HG03469 (cell line): ENCODE measurements around the gene FNTB.
"Not testable (repeated sequence)": the region's sequence is repeated elsewhere in the genome, so short reads cannot be mapped to it uniquely, and the experiment has no call there.

Experiments used
- ATAC-seq: cut with Tn5 transposase; IDR thresholded peaks from one replicate; pipeline ENCODE4 v1.9.1; 2021; ENCODE audit warnings: mild to moderate bottlenecking, moderate library complexity, moderate number of reproducible peaks; ENCODE audit not compliant: unreplicated experiment

FNTB gene

DNA sequence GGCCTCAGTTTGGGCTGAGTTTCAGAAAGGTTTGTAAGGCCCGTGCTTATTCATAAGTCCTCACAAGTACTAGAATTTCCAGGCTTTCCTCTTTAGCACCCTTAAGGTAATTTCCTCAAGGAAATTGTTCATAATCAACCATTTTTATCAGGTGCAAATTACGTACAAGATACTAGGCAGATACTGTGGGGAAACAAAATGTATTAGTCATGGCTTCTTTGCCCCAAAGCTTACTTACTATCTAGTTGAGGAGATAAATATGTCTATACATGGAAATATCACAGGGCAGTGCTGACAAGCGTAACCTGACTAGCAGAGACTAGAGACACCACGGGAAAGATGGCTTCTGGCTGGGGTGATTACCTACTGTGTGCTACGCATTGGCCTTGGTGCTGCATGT lies 93.1 kb downstream of the FNTB start:
- ATAC-seq: no peak

DNA sequence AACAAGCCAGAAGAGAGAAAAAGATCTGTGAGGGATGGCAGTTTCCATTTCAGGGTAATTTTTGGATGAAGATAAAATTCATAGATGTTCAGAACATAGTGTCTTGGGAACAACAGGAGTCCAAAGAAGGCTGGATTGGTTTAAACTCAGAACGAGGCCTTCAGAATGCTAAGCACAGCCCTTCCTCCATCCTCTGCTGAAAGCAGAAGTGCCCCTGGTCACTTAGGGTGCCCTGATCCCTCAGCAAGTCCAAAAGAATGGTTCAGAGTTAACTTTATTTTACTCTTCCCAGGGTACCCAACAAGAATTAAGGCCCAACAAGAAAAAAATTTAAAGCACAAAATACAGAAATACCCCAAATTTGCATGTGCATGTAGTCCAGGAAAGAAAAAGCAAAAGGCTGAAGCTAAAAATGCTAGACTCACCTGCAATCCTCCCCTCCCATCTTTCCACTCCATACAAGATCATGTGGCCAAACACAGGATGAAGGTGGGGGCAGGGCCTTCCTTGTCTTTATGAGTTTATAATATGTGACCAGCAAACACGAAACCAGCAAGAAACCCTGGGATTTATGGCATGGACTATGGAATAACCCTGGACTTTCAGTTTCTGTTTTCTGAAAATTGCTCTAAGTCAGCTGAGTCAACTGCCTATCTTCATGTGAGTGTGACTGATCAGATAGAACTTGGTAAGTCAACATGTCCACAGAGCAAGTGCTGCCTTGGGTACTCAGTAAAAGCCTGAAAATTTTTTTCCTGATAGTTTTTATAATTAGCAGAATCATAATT lies 94.5 kb downstream of the FNTB start:
- no peak for ATAC-seq

GRCh38 chr14:65082930-65083329 lies 96.2 kb downstream of the FNTB start:
- ATAC-seq: no peak

DNA sequence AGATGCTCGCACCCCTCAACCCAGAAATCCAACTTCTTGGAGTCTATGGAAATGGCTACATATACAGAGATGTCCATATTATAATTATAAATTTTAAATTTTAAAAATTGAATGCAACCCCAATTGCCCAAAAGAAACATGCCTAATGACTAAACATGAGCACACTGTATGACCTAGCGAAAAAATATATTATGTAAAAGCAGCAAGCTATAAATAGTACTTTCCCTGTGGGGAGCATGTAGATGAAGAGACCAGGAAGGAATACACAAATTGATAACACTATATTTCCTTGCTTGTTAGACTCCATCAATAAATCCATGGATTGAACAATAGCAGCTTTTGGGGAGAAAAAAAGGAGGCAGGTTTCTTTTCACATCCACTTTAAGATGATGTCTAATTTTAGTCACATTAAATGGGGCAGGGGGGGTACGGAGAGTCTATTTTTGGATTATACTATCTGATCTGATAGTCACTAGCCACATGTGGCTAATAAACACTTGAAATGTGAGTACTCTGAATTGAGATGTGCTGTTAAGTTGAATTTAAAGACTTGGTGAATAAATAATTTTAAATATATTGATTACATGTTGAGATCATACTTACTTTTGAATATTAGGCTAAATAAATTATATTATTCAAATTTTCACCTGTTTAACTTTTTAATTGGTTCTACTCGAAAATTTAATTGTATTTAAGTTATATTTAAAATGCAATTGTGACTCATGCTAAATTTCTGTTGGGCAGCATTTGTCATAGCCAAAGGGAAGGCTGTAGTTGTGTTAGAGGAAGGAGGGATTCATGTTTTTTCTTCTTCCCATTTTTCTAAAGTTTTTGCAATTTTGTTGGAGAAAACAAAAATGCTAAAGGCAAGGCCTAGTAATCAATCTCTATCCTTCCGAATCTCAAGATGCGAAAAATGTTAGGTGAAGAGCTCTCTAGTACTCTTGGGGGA lies 98.1 kb downstream of the FNTB start:
- no peak for ATAC-seq

DNA sequence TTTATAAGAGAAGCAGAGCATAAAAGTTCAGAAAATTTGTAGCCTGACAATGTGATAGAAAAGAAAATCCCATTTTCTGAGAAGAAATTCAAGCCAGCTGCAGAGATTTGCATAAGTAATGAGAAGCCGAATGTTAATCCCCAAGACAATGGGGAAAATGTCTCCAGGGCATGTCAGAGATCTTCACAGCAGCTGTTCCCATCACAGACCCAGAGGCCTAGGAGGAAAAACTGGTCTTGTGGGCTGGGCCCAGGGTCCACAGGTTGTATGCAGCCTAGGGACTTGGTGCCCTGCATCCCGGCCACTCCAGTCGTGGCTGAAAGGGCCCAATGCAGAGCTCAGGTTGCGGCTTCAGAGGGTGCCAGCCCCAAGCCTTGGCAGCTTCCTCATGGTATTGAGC lies 100.0 kb downstream of the FNTB start:
- ATAC-seq: not testable (repeated sequence)

- ATAC-seq: not testable (repeated sequence)
Measured at GRCh38 chr14:65087835-65088234, 101.1 kb downstream of the FNTB start.

DNA sequence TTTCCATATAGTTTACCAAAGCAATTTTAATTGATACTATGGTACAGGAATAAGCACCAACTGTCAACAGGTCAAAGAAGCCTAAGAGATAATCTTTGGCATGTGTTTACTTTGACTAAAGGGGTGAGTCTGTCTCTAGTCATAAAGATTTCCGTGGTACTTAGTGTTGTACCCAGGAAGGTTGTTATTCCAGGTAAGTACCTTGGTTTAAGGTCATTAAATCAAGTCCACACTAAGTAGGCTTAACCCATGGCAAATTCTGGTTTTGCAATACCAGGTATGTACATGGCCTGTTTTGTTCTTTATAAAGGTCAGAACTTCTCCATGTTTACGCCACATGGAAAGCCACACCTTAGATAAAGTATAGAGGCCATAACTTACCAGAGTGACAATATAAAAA lies 105.7 kb downstream of the FNTB start:
- no peak for ATAC-seq

DNA sequence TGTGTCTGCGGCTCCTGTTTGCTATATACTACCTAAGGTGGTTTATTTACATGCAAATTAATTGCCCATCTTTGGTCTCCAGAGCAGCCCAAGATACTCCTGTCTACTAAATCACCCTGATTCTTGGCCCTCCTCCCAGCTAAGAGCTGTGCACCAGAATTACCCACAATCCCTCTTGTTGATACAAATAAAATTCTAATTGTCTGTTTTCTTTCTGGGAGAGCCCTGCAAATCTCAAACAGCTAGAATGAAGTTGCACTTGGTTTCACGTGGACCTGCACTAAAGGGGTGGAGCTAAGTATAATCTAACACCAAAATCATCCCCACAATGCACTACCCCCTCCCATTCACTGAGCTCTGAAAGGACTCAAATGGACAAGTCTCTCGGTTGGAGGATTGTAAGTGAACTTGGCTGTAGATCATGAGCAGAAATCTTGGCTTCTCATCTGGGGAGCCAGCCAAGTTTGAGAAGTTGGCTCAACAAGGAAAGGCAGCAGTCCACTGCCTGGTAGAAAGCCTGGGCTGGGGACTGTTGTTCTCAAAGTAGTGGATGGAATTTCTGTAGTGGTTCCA lies 109.0 kb downstream of the FNTB start:
- no peak for ATAC-seq

DNA sequence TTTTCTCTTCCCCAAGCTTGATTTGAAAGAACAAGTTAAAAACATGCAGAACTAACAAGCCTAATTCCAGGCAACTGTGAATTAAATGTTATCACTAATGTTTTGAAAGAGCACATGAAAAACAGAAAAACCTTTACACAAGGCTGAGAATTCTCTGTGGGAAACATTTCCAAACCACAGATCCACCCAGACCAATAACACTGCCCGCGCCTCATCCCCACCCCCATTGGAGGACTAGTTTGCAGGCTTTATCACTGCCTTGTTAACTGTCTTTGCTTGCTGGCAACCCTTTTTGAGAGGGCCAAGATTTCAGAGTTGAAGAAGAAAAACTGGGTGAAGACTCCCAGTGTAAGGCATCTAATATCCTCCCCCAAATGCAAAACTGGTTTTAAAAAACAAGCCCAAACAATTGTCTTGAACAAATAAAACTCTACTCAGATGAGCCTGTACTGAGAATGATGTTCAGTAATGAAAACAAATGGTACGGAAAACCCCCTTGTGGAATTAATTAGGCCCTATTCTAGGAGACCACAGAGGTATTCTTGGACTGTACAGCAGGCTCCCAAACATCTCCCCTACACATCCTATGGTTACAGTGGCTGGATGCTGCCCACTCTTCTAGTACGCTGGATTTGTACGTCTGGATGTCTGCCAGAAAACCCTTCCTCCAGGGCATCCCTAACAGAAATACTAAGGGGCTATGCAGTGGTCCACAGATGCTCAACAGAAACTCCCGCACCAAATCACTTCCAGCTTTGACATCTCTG lies 109.8 kb downstream of the FNTB start:
- no peak for ATAC-seq

DNA sequence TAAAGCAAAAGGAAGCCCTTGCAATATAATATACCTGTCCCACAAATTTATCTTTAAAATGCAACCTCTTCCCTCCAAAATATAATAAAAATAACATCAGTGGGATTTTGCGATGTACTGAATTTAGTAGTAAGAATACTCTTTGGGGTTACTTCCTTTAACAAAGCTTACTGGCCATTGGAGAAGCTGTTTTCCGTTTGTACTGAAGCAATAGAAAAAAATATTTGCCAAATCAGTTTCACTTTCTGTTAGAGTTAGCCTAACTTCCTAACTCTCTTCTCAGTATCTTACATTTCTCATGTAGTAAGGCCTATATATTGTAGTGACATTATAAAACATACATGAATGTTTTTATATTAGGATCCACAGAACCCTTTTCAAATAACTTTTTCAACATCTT lies 111.9 kb downstream of the FNTB start:
- ATAC-seq: no peak

GRCh38 chr14:65100922-65101541 lies 114.3 kb downstream of the FNTB start:
- no peak for ATAC-seq

DNA sequence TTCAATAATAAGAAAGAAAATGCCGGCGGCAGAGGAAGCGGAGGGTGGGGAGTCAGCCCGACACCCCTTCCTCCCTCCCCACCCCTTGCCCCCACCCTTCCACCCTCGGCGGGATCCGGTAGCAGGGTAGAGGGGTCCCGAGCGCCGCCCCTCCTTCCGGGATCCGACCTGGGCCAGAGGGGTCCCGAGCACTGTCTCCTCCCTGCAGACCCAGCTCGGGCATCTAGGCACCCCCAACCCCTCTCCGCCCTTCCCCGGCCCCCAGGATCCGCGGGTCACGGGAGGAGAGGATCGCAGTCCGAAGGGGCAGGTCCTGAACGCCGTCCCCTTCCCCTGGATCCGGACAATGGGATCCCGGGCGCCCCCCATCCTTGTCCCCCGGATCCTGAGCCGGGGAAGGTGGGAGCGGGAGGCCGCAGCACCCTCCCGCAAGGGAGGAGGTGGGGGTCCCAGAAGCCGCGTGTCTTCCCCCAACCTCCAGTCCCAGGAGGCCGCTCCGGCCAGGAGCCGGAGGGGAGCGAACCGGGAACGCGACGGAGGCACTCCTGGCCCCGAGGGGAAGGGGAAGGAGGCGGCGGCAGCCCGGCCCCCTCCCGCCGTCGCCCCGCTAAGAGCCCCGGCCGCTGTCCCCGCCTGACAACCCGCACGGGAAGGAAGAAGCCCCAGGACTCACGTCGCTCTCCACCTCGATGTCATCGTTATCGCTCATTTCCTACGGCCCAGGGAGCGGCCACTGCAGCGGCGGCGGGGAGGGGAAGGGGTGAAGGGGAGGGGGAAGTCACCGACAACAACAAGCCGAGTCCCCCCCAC lies 115.1 kb downstream of the FNTB start:
- no peak for ATAC-seq

DNA sequence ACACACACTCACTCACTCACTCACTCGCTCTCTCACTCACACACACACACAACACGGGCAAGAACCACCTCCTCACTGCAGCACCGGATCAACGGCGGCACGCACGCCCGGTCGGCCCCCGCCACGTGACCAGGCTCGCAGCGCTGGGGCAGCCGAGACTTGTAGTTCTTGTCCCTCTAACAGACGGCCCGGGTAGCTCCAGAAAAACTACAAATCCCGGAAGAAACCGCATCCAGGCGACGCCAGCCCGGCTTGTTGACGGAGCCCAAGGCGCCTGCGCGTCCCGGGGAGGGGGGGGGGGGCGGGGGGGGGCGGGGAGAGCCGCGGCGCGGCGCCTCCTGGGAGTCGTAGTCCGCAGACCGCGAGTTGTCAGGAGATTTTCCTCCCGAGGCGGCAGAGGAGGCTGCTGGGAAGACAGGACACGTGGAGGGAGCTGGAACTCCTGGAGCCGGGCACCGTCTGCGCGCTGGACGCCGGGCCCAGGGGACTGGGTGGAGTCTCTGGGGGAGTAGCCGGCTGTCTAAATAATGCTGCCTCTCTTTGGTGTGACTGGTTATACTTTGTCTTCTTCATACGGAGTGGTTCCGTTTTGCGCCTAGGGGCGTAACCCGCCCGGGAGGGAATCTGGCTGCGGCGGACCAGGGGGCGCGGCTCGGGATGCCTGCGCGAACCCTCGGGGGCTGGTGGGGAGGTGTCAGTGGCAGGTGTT lies 115.9 kb downstream of the FNTB start, which contains the start of gene MAX:
MAX (minus strand) TSS at position 77 of the 709 bp plus-strand sequence. CDS start 178 bp downstream, outside the sequence.
- peak; percentile 72 for ATAC-seq

DNA sequence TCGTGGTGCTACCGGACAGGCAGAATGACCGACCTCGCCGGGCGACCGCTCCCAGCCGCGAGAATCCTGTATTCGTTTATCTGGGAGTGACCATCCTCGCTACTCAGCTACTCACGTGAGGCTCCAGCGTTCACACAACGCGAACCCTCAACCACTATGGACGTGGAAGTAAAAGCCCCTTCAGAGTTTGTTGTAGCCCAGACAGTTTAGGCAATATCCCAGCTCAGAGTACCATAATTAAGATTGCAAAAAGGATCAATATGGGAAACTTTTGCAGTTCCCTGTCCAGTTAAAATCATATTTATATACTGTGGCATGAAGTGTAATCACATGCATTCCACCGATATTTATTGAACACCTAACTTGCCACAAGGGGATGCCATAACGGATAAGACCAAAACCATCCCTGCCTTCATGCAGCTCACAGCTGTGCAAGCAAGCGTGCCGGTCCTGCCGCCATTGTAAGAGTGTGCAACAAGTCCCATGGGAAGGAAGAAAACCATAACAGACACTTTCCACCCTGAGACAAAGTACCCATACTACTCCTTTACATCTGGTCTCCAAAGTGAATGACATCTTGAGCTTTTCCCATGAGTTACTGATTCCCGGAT lies 116.6 kb downstream of the FNTB start:
- ATAC-seq: peak; percentile 3

- no peak for ATAC-seq
Measured at GRCh38 chr14:65104791-65105190, 118.1 kb downstream of the FNTB start.

DNA sequence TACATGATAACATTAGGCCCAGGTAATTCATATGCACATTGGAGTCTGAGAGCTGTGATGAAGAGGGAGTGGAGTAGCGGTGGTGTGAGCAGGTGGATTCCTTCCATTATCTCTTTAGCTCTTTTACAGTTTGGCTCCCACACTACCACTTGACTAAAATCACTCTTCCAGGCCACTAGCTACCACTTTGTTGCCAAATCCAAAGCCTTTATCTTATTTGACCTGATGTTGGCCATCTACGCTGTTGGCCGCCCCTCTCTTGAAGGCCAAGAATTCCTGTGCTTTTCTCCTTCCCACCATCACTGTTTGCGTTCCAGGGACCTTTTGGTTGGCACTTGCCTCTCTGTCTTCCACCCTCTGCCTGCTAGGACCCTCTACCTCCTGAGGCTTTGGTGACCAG lies 119.6 kb downstream of the FNTB start:
- ATAC-seq: no peak

DNA sequence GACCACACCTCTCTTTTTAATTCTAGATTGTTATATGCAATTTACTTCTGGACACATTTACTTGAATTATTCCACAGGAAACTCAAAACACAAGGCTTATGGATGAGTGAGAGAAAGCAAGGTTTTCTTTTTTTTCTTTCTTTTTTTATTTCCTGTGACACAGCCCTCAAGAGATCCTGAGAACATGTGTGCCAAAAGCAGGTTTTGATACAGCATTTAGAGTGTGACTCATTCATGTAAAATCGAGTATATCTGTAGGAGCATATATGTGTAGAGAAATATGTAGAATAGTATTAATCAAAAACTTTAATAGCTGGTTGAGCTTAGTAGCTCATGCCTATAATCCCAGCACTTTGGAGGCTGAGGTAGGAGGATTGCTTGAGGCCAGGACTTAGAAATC lies 120.0 kb downstream of the FNTB start:
- no peak for ATAC-seq

GRCh38 chr14:65107200-65107599 lies 120.5 kb downstream of the FNTB start:
- ATAC-seq: no peak
